KBM-7 (cell line): ENCODE results near the gene EFCAB11.
A peak's percentile ranks its signal among the peaks of the same experiment; 100 is the strongest.
"Not testable (repeated sequence)": the region's sequence is repeated elsewhere in the genome, so short reads cannot be mapped to it uniquely, and the experiment has no call there.

Experiments used
- DNase-seq: peaks from one replicate; pipeline ENCODE4 v3.0.0-alpha.2; 2015
- in situ Hi-C: fragments of 300-500 bp; cut with MboI; formaldehyde crosslinking; loops from 2 replicates; pipeline ENCODE4 v1.14.3; 2020; ENCODE audit warnings: low sequenced_read_pairs, low pct_unique_long_range_greater_than_20kb, mixed read lengths

Gene EFCAB11

GRCh38 chr14:89918721-89919120 is 35.8 kb downstream of the EFCAB11 start:
- no peak for DNase-seq
- in situ Hi-C loops, result loop anchor here (25.0 kb wide), 1 partner anchor 881 kb away; no protein-coding TSS in a partner anchor

DNA sequence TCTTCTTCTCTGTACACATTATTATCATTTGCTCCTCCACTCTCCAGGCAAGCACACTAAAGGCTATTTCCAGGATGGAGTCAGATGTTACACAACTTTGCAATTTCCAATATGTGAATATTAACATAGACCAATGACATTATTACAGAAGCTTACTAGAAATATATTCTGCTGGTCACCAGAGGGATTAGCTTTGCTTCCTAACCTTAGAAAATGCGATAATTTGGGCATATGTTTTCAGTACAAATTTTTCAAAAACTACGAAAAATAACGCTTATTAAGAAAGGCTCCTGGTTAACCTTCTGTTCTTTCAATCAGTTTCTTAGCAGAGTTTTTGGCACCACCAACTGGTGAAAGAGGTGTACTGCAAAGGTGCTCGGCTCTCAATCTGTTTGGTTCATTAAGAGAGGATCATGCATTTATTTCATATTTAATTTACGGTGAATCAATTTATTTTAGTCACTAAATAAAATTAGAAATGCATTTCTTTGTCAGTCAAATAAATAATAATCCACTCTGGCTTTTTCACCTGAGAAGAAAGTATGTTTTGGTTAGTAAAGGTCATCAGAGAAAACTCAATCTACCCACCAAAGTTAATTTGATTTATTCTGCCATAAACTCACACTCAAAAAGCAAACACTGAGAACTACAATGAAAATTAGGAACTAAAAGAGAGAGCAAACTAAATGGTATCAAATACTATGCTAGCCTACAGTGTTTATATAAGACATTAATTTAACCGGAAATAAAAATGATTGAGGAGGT is 39.2 kb downstream of the EFCAB11 start:
- DNase-seq, result peak; percentile 80
- in situ Hi-C loops, result loop anchor here (25.0 kb wide), 1 partner anchor 878 kb away; no protein-coding TSS in a partner anchor

DNA sequence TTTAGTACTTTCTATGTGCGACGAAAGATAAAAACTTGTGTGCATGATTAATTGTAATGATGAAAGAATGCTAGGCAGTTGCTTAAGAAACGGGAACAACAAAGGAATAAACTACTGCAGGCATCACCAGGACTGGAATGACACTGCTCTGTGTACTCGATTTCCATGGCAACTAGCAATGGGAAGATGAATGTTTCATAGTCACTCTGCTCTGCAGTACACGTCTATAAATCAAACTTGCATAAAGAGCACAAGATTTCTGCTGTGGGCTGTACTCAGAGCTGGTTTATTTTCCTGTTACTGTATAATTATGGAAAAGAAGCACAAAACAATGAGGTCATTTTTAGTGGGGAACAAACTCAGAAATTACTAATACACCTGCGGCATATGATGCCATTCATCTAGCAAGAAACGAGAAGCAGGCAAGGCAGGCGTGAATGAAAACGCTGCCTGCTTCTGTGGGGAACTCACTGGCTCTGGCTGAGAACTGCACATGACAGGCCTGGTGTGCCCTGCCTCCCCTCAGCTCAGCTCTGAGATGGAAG is 41.8 kb downstream of the EFCAB11 start:
- DNase-seq, result peak; percentile 12
- in situ Hi-C loops, result loop anchor here (25.0 kb wide), 1 partner anchor 875 kb away; no protein-coding TSS in a partner anchor

- DNase-seq, result no peak
- in situ Hi-C loops, result loop anchor here (25.0 kb wide), 1 partner anchor 875 kb away; no protein-coding TSS in a partner anchor
Measured at GRCh38 chr14:89912221-89912620, 42.3 kb downstream of the EFCAB11 start.

- in situ Hi-C loops, result loop anchor here (25.0 kb wide), 1 partner anchor 874 kb away; no protein-coding TSS in a partner anchor
- DNase-seq, result no peak
Measured at GRCh38 chr14:89911010-89911919, 43.3 kb downstream of the EFCAB11 start.

- in situ Hi-C loops, result loop anchor here (25.0 kb wide), 1 partner anchor 873 kb away; no protein-coding TSS in a partner anchor
- no peak for DNase-seq
Measured at GRCh38 chr14:89910691-89911009, 43.9 kb downstream of the EFCAB11 start.

DNA sequence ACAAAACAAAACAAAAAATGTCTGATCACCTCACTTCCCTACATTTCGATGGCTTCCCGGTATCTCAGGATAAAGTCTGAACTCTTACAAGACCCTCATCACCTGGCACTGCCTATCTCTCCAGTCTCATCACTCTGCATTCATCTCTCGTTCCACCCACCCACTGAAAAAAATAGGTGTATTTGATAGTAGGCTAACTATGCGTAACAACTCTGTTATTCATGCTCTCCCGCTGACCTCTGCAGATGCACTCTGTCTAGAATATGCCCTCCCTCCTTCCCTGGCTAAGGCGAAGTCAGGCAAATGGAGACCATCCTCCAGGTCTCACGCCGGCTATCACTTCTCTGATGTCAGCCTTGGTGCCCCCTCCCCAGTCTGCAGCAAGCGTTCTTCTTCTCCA is 44.9 kb downstream of the EFCAB11 start:
- in situ Hi-C loops, result loop anchor here (25.0 kb wide), 1 partner anchor 872 kb away; no protein-coding TSS in a partner anchor
- no peak for DNase-seq

- no peak for DNase-seq
- in situ Hi-C loops, result loop anchor here (25.0 kb wide), 1 partner anchor 872 kb away; no protein-coding TSS in a partner anchor
Measured at GRCh38 chr14:89908712-89909450, 45.6 kb downstream of the EFCAB11 start.

- in situ Hi-C loops, result loop anchor here (25.0 kb wide), 1 partner anchor 870 kb away; no protein-coding TSS in a partner anchor
- no peak for DNase-seq
Measured at GRCh38 chr14:89907655-89908054, 46.9 kb downstream of the EFCAB11 start.

DNA sequence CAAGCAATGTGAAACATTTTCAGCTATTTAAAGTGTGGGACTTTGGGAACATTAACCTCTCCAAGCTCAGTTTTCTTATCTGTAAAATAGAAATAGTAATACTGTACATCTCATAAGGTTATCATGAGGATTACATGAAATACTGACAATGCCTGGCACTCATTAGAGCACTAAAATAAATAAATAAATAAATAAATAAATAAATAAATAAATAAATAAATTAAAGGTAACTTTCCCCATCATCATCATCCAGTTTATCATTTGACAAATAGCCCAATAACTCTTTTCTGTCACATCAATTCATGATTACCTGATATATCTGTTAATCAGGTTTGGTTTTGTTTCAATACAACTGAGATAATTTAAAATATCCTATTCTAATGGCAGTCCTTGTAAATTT is 48.5 kb downstream of the EFCAB11 start:
- in situ Hi-C loops, result loop anchor here (25.0 kb wide), 1 partner anchor 869 kb away; no protein-coding TSS in a partner anchor
- DNase-seq, result no peak

- in situ Hi-C loops, result loop anchor here (25.0 kb wide), 1 partner anchor 866 kb away; no protein-coding TSS in a partner anchor
- no peak for DNase-seq
Measured at GRCh38 chr14:89903340-89903952, 51.1 kb downstream of the EFCAB11 start.

- in situ Hi-C loops, result loop anchor here (25.0 kb wide), 1 partner anchor 866 kb away; no protein-coding TSS in a partner anchor
- no peak for DNase-seq
Measured at GRCh38 chr14:89902881-89903280, 51.6 kb downstream of the EFCAB11 start.

- in situ Hi-C loops, result loop anchor here (25.0 kb wide), 1 partner anchor 864 kb away; no protein-coding TSS in a partner anchor
- no peak for DNase-seq
Measured at GRCh38 chr14:89900802-89901201, 53.7 kb downstream of the EFCAB11 start.

- in situ Hi-C loops, result loop anchor here (25.0 kb wide), 1 partner anchor 863 kb away; no protein-coding TSS in a partner anchor
- DNase-seq, result peak; percentile 20
Measured at GRCh38 chr14:89899917-89900663, 54.4 kb downstream of the EFCAB11 start.

DNA sequence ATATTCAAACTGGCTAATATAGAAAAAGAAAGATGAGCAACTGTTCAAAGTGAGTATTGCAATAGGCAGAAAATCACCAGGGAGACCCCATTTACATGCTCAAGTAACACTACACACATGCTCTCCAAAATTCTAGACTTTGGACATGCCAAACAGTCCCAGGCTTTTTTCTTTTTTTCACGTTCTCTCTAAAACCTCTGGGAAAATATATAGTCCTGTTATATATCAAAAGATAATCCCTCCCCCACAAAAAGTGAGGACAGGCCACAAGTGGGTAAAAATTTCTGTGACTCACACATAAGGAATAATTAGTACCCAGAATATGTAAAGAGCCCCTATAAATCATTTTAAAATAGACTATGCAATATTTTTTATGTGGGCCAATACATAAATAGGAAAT is 55.2 kb downstream of the EFCAB11 start:
- in situ Hi-C loops, result no loop called here

GRCh38 chr14:89893388-89893787 is 61.1 kb downstream of the EFCAB11 start:
- in situ Hi-C loops, DNase-seq: not testable (repeated sequence)

More for the DNA sequence above, 55.2 kb downstream of the EFCAB11 start:
- no peak for DNase-seq

DNA sequence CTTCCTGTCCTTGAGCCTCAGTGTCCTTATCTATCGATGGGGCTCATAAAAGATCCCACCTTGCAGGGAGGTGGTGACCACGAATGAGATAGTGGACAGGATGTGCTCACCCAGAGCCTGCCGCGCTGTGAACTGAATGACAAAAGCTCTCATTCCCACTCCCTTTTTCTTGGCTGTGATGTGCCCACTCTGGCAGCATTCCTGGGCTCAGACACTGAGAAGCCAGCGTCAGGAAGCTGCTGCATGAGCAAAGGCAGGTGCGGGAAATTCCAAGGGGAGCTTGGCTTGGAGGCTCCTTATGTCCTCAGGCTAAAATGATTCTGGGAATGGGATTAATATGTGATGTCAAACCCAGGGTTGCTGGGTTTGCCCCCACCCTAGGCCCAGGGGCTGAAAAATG is 61.6 kb downstream of the EFCAB11 start:
- no peak for DNase-seq
- in situ Hi-C loops, result no loop called here
